DOHH2 (cell line): ENCODE measurements around the gene ZNF521.

Experiments used
- H3F3A ChIP-seq: fragments of 200-600 bp; sonication (generic), shearing (Covaris generic); 2 replicates; pipeline ENCODE4 v1.6.0; 2016; ENCODE audit warnings: antibody characterized with exemption, mild to moderate bottlenecking; ENCODE audit not compliant: control insufficient read depth, insufficient read depth
- H3K27ac ChIP-seq: fragments of 200-600 bp; sonication (generic); 2 replicates; pipeline ENCODE4 v1.5.1; 2014; ENCODE audit warnings: low read depth, mild to moderate bottlenecking, low read length, moderate library complexity
- H3K27me3 ChIP-seq: fragments of 200-600 bp; sonication (generic); 2 replicates; pipeline ENCODE4 v1.6.1; 2014; ENCODE audit warnings: mild to moderate bottlenecking, low read length, mixed read lengths; ENCODE audit not compliant: control insufficient read depth
- H3K36me3 ChIP-seq: fragments of 200-600 bp; sonication (generic); 2 replicates; pipeline ENCODE4 v1.6.1; 2014; ENCODE audit warnings: mild to moderate bottlenecking, low read length, moderate library complexity, mixed read lengths; ENCODE audit not compliant: control insufficient read depth
- H3K4me1 ChIP-seq: fragments of 200-600 bp; sonication (generic); 2 replicates; pipeline ENCODE4 v1.6.1; 2014; ENCODE audit warnings: mild to moderate bottlenecking, low read length, mixed read lengths; ENCODE audit not compliant: control insufficient read depth
- H3K4me2 ChIP-seq: fragments of 200-600 bp; sonication (generic); 2 replicates; pipeline ENCODE4 v1.6.0; 2014; ENCODE audit warnings: mild to moderate bottlenecking, low read length, moderate library complexity
- H3K4me3 ChIP-seq: fragments of 200-600 bp; sonication (generic); 2 replicates; pipeline ENCODE4 v1.5.1; 2014; ENCODE audit warnings: mild to moderate bottlenecking, low read length, mixed read lengths
- H3K79me2 ChIP-seq: fragments of 200-600 bp; sonication (generic); 2 replicates; pipeline ENCODE4 v1.6.1; 2014; ENCODE audit warnings: mild to moderate bottlenecking, low read length, mixed read lengths; ENCODE audit not compliant: control insufficient read depth
- H3K9me2 ChIP-seq: fragments of 200-600 bp; sonication (generic); replicated peaks from 2 replicates; pipeline ENCODE4 v1.6.1; 2014; ENCODE audit warnings: mild to moderate bottlenecking, low read length, mixed read lengths; ENCODE audit not compliant: control insufficient read depth
- H3K9me3 ChIP-seq: fragments of 200-600 bp; sonication (generic); 2 replicates; pipeline ENCODE4 v1.6.1; 2014; ENCODE audit warnings: antibody characterized with exemption, low read length, mixed read lengths; ENCODE audit not compliant: control insufficient read depth, insufficient read depth
- H4K20me1 ChIP-seq: fragments of 200-600 bp; sonication (generic); 2 replicates; pipeline ENCODE4 v1.6.0; 2014; ENCODE audit warnings: low read depth, mild to moderate bottlenecking, antibody characterized with exemption, low read length, moderate library complexity; ENCODE audit not compliant: control insufficient read depth, insufficient read depth
- CTCF ChIP-seq: fragments of 200-600 bp; sonication (generic); IDR thresholded peaks from one replicate; pipeline ENCODE4 v1.5.1; 2014; ENCODE audit warnings: antibody characterized with exemption, mild to moderate bottlenecking, low read depth, low read length; ENCODE audit not compliant: poor library complexity, severe bottlenecking
- EZH2phosphoT487 ChIP-seq: fragments of 200-600 bp; sonication (generic); IDR thresholded peaks from 2 replicates; pipeline ENCODE4 v1.6.1; 2017; ENCODE audit warnings: borderline replicate concordance, mild to moderate bottlenecking, antibody characterized with exemption, low read length, moderate library complexity, mixed read lengths

The ZNF521 gene

GRCh38 chr18:25056429-25056828 is 295.5 kb downstream of the ZNF521 start:
- no peaks in the 10 kb centered on the region for H3K27me3 ChIP-seq
- no peaks in the 10 kb centered on the region for H3K9me2 ChIP-seq
- no peaks in the 10 kb centered on the region for H3K36me3 ChIP-seq
- no peaks in the 10 kb centered on the region for H3F3A ChIP-seq
- no peaks in the 10 kb centered on the region; the same call in 1 of the 2 replicates for H3K9me3 ChIP-seq
- no peaks in the 10 kb centered on the region for H4K20me1 ChIP-seq
- no peaks in the 10 kb centered on the region for H3K4me1 ChIP-seq
- H3K4me2 ChIP-seq = no peak overlapping the region
- H3K27ac ChIP-seq = no peak overlapping the region
- no peak overlapping the region for H3K4me3 ChIP-seq
- no peaks in the 10 kb centered on the region for H3K79me2 ChIP-seq
- no peak for TF ChIP-seq EZH2phosphoT487
- no peak for TF ChIP-seq CTCF

GRCh38 chr18:25055076-25055475 is 296.9 kb downstream of the ZNF521 start:
- Histone ChIP-seq H3K9me2 (no peaks in the 10 kb centered on the region), H3K4me3 (no peak overlapping the region), H3K36me3 (no peaks in the 10 kb centered on the region), H3K27me3 (no peaks in the 10 kb centered on the region), H3K9me3 (no peaks in the 10 kb centered on the region; the same call in 1 of the 2 replicates), H3F3A (no peaks in the 10 kb centered on the region), H3K79me2 (no peaks in the 10 kb centered on the region), H3K4me2 (no peak overlapping the region), H4K20me1 (no peaks in the 10 kb centered on the region), H3K4me1 (no peaks in the 10 kb centered on the region), H3K27ac (no peak overlapping the region)
- TF ChIP-seq CTCF (no peak), EZH2phosphoT487 (no peak)

DNA sequence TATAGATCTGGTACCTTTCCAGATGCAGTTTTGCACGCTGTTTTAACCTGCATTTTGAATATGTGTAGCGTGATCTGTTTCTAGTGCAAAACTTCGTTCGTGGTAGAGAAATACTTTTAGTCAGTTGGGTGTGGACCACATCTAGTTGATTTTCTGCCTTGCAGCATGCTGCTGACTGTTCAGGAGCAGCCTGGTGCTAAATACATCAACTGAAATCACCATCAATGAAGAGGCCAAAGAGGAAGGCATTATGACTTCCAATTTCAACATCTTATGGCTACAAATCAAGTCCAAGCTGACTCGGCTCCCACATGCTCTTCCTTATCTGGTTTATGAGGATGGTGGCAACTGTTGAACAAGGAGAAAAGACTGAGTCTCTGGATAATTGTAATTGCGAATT is 298.5 kb downstream of the ZNF521 start:
- Histone ChIP-seq H3K9me3 (no peaks in the 10 kb centered on the region; the same call in 1 of the 2 replicates), H3K27ac (no peak overlapping the region), H3K27me3 (no peaks in the 10 kb centered on the region), H3K79me2 (no peaks in the 10 kb centered on the region), H3K9me2 (no peaks in the 10 kb centered on the region), H3K4me3 (no peak overlapping the region), H3K4me1 (no peaks in the 10 kb centered on the region), H3K4me2 (no peak overlapping the region), H3F3A (no peaks in the 10 kb centered on the region), H4K20me1 (no peaks in the 10 kb centered on the region), H3K36me3 (no peaks in the 10 kb centered on the region)
- TF ChIP-seq CTCF = no peak
- no peak for TF ChIP-seq EZH2phosphoT487
